Spinal cord (tissue), 10 donors: ENCODE measurements around the gene SDK2. TPM values are rescaled to one million over a fixed set of nuclear protein-coding genes. Genes with fewer than 3 reads are reported as not detected.

Experiments used
- DNase-seq, 6 donors: peaks; one replicate each; pipeline versions ENCODE4 v3.0.0 to v3.0.0-alpha.2; 2013 to 2015; ENCODE audit warnings: low spot score in 6 of 6, low read depth in 4 of 6
- H3K27ac ChIP-seq: one replicate; pipeline ENCODE4 v1.5.1; 2013; ENCODE audit warnings: low read depth, low read length, control low read depth
- H3K27me3 ChIP-seq: one replicate; pipeline ENCODE4 v1.6.1; 2013; ENCODE audit warnings: low read length; ENCODE audit not compliant: control insufficient read depth, insufficient read depth
- H3K36me3 ChIP-seq: one replicate; pipeline ENCODE4 v1.6.1; 2013; ENCODE audit warnings: low read length; ENCODE audit not compliant: control insufficient read depth, insufficient read depth
- H3K4me1 ChIP-seq: one replicate; pipeline ENCODE4 v1.6.1; 2013; ENCODE audit warnings: low read length; ENCODE audit not compliant: control insufficient read depth, insufficient read depth
- H3K4me3 ChIP-seq: one replicate; pipeline ENCODE4 v1.5.1; 2013; ENCODE audit warnings: low read depth, low read length, control low read depth
- H3K9me3 ChIP-seq: one replicate; pipeline ENCODE4 v1.6.1; 2013; ENCODE audit warnings: low read length; ENCODE audit not compliant: control insufficient read depth, insufficient read depth
- WGBS: methylation state at CpG from one replicate; pipeline ENCODE4 v1.1.5; 2013; ENCODE audit warnings: missing lambda C conversion rate; ENCODE audit not compliant: insufficient coverage; 5-methylcytosine and 5-hydroxymethylcytosine counted together
- polyA plus RNA-seq, 2 donors: library from polyadenylated mRNA; unstranded; fragments of 120-200 nt; gene quantifications; one replicate each; pipeline ENCODE4 v1.2.1, GENCODE V29; 2013; ENCODE audit not compliant: insufficient read length in 2 of 2
- total RNA-seq, 2 donors: library from RNA; depleted of rRNA in 1 of 2; stranded (reverse); fragments of 120-200 nt in 1 of 2; fragments of >200 nt in 1 of 2; gene quantifications; one replicate each; pipeline versions ENCODE4 v1.2.3 to v1.2.4, GENCODE V29; 2013 to 2014
- donor health status: healthy.

The SDK2 gene
- total and polyA plus RNA-seq, 4 donors: 10.9 to 14.4 (median 12.7) TPM

GRCh38 chr17:73576556-73577098 is 67.6 kb downstream of the SDK2 start:
- no peak for DNase-seq
- H3K27ac ChIP-seq: no peak overlapping the region
- 72% methylated on average over 6 of the region's 6 CpGs for WGBS
- no peak overlapping the region for H3K4me3 ChIP-seq
- peaks cover 19% of the 10 kb centered on the region for H3K4me1 ChIP-seq
- H3K36me3 ChIP-seq: peaks cover 6% of the 10 kb centered on the region
- no peaks in the 10 kb centered on the region for H3K27me3 ChIP-seq
- H3K9me3 ChIP-seq: no peaks in the 10 kb centered on the region

DNA sequence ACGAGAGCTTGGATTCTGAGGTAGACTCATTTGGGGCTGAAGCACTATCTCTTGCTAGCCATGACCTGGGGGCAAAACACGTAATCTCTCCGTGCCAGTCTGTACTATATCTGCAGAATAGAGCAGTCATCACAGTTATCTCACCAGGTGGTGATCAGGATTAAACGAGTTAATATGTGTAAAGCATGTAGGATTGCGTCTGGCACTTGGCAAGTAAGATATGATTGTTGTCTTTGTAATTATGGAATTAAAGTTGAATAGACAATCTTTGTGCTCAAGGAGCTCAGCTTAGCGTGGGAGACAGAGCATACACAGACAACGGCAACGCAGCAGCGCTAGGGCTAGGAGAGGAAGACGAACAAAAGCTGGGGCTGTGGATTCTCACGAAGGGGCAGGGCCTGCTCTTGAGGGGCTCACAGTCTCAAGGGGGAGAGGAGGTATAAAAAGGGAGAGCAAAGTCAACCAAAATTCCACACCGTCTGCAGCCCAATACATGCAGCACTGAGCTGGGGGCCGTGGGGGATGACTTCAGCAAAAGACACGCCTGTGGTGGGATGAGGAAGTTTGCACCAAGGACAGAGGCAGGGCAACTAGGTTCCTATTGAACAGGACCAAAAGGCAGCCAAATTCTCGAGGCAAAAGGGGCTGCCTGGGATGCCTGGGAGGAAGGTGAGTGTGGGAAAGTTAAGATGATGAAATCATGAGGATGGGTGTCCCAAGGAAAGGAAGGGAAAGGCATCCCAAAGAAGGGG is 68.6 kb downstream of the SDK2 start:
- H3K4me3 ChIP-seq: no peak overlapping the region
- no peaks in the 10 kb centered on the region for H3K27me3 ChIP-seq
- peaks cover 7% of the 10 kb centered on the region for H3K36me3 ChIP-seq
- H3K27ac ChIP-seq: no peak overlapping the region
- DNase-seq: peak in 2 of 6 donors; percentile 43 to 68
- 66% methylated on average over 13 of the region's 15 CpGs for WGBS
- H3K9me3 ChIP-seq: no peaks in the 10 kb centered on the region
- H3K4me1 ChIP-seq: peaks cover 24% of the 10 kb centered on the region

- no peak overlapping the region for H3K4me3 ChIP-seq
- H3K4me1 ChIP-seq: peaks cover 27% of the 10 kb centered on the region
- DNase-seq: no peak
- 67% methylated on average over 23 of the region's 26 CpGs for WGBS
- no peaks in the 10 kb centered on the region for H3K9me3 ChIP-seq
- H3K27me3 ChIP-seq: no peaks in the 10 kb centered on the region
- H3K27ac ChIP-seq: no peak overlapping the region
- H3K36me3 ChIP-seq: peaks cover 4% of the 10 kb centered on the region
These were observed 72.6 kb downstream of the SDK2 start for GRCh38 chr17:73571511-73572130.

DNA sequence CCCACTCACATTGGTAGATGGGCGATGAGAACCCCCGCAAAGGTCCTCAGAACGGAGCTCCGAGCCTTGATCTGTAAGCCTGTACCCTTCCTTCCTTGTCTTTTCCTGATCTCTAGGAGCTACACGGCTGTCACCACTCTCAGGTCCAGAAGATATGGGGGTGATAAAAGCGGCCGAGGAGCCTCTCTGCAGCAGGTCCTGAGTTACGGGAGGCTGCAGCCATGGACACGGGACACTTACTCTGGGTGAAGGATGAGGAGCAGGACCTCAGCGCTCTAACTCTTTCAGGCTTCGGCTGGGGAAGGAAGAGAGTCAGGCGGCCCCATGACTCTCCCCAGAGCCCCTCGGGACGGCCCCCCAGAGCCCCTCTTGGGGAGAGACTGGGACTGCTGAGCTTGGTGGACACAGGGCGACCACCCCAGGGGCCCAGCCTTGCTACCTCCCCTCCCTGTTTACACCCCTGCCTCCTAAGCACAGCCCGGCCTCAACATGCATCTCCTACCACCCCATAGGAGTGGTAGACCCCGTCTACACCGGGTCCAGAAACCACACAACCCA is 74.4 kb downstream of the SDK2 start:
- no peak overlapping the region for H3K27ac ChIP-seq
- peaks cover 18% of the 10 kb centered on the region for H3K4me1 ChIP-seq
- no peak overlapping the region for H3K4me3 ChIP-seq
- H3K9me3 ChIP-seq: no peaks in the 10 kb centered on the region
- no peak for DNase-seq
- H3K27me3 ChIP-seq: no peaks in the 10 kb centered on the region
- 72% methylated on average over 11 of the region's 18 CpGs for WGBS
- H3K36me3 ChIP-seq: peaks cover 4% of the 10 kb centered on the region

- no CpG with 5 or more reads among the region's 3 CpGs for WGBS
- Histone ChIP-seq H3K4me3 (no peak overlapping the region), H3K9me3 (no peaks in the 10 kb centered on the region), H3K27ac (no peak overlapping the region), H3K36me3 (peaks cover 4% of the 10 kb centered on the region), H3K4me1 (peaks cover 18% of the 10 kb centered on the region), H3K27me3 (no peaks in the 10 kb centered on the region)
- no peak for DNase-seq
These were observed 75.3 kb downstream of the SDK2 start for GRCh38 chr17:73568934-73569333.

GRCh38 chr17:73566905-73567782 is 77.1 kb downstream of the SDK2 start:
- H3K27me3 ChIP-seq: no peaks in the 10 kb centered on the region
- no peak overlapping the region for H3K27ac ChIP-seq
- no peak for DNase-seq
- peaks cover 18% of the 10 kb centered on the region for H3K4me1 ChIP-seq
- H3K36me3 ChIP-seq: peaks cover 4% of the 10 kb centered on the region
- 47% methylated on average over 8 of the region's 11 CpGs for whole genome bisulfite sequencing
- H3K9me3 ChIP-seq: no peaks in the 10 kb centered on the region
- H3K4me3 ChIP-seq: no peak overlapping the region

DNA sequence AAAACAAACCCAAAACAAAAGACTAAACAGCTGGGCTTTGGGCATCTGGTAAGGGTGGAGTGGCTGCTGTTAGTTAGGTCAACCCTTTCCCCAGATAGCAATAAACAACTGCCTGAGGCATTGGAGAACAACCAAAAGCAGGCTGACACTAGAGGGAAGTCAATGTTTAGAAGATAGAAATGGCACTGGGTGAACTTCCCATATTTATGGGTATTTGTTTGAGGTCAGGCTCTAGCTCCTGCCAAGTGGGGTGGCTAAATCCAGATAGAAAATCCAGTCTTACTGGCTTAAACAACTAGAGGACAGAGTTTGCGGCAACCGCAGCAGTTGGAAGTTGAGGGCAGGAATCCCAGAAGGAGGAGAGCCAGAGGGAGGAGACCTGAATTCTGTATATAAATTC is 79.4 kb downstream of the SDK2 start:
- H3K36me3 ChIP-seq: no peaks in the 10 kb centered on the region
- no peak overlapping the region for H3K27ac ChIP-seq
- H3K27me3 ChIP-seq: no peaks in the 10 kb centered on the region
- peaks cover 13% of the 10 kb centered on the region for H3K4me1 ChIP-seq
- no peak for DNase-seq
- no peaks in the 10 kb centered on the region for H3K9me3 ChIP-seq
- 71% methylated on average over 2 of the region's 2 CpGs for WGBS
- no peak overlapping the region for H3K4me3 ChIP-seq

DNA sequence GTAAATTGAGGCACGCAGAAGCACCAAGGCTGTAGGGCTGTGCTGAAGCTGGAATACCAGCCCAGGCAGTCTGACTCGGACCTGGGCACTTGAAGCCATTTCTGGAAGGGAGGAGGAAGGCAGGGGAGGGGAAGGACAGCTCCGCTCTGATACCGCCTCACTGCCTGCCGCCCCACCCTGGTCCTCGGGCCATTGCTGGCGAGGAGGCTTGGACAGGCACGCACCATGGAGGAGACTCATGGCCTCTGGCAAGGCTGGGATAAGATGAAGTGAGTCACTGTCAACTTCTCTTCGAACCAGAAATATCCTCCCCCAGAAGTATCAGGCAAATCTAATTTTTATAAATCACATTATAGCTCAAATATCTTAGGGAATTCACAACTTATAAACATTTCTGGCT is 81.3 kb downstream of the SDK2 start:
- WGBS: 93% methylated on average over 5 of the region's 9 CpGs
- DNase-seq: no peak
- no peaks in the 10 kb centered on the region for H3K27me3 ChIP-seq
- H3K4me1 ChIP-seq: peaks cover 10% of the 10 kb centered on the region
- no peak overlapping the region for H3K27ac ChIP-seq
- no peak overlapping the region for H3K4me3 ChIP-seq
- H3K36me3 ChIP-seq: no peaks in the 10 kb centered on the region
- no peaks in the 10 kb centered on the region for H3K9me3 ChIP-seq

DNA sequence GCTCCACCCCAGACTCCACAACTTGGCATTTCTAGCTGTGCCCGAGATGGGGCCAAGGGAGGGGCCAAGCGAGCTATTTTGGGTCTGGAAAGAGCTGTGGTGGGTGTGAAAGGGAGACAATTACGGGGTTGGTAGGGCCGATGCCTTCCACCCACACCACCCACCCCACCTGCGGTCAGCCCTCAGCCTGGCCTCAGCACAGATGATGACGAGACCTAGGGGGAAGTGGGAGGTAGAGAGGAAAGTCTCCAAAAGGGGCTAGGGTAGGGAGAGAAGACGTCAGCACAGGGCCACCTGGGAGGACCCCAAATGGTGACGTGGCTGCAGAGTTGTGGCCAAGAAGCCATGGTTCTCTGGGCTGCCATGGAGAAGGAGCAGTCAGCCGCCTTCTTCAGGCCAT is 83.1 kb downstream of the SDK2 start:
- no peak overlapping the region for H3K4me3 ChIP-seq
- H3K9me3 ChIP-seq: no peaks in the 10 kb centered on the region
- 90% methylated on average over 3 of the region's 9 CpGs for WGBS
- H3K36me3 ChIP-seq: no peaks in the 10 kb centered on the region
- no peak for DNase-seq
- no peaks in the 10 kb centered on the region for H3K27me3 ChIP-seq
- H3K27ac ChIP-seq: no peak overlapping the region
- peaks cover 7% of the 10 kb centered on the region for H3K4me1 ChIP-seq
